Measurements from ENCODE around the gene RNF133. TPM values are rescaled to one million over a fixed set of nuclear protein-coding genes. Genes with fewer than 3 reads are reported as not detected.
A peak's percentile ranks its signal among the peaks of the same experiment; 100 is the strongest.
"Not testable (repeated sequence)": the region's sequence is repeated elsewhere in the genome, so short reads cannot be mapped to it uniquely, and the experiment has no call there.

Gene RNF133
- polyA plus RNA-seq, 4 donors, result 0.04 to 0.10 TPM; not detected in 2

- no peak overlapping the region for H3K27ac ChIP-seq (ENCODE audit: low read depth in 1 of 3, low read length in 2 of 3)
- WGBS, 3 donors, result 79 to 84% (median 81%) methylated on average over 8 of the region's 8 CpGs
- H3K9me3 ChIP-seq (ENCODE audit: control insufficient read depth in 2 of 2, insufficient read depth in 1 of 2, low read depth in 1 of 2, low read length in 1 of 2), result peaks cover 0 to 8% of the 10 kb centered on the region in 2 donors
- H3K36me3 ChIP-seq (ENCODE audit: control insufficient read depth in 3 of 3, insufficient read depth in 2 of 3, low read depth in 1 of 3, low read length in 3 of 3), result no peaks in the 10 kb centered on the region
- no peak overlapping the region for H3K4me3 ChIP-seq (ENCODE audit: low read depth in 1 of 3, low read length in 3 of 3)
- no peaks in the 10 kb centered on the region for H3K27me3 ChIP-seq (ENCODE audit: control insufficient read depth in 3 of 3, insufficient read depth in 3 of 3, low read length in 3 of 3)
- FAIRE-seq (no peak), DNase-seq (no peak)
- H3K4me1 ChIP-seq (ENCODE audit: control insufficient read depth in 3 of 3, insufficient read depth in 2 of 3, low read depth in 1 of 3, low read length in 2 of 3), result no peaks in the 10 kb centered on the region
These were observed 15.9 kb downstream of the RNF133 start for GRCh38 chr7:122682815-122683550.

- H3K27ac ChIP-seq (ENCODE audit: low read depth in 1 of 3, low read length in 2 of 3); H3K4me1 ChIP-seq (ENCODE audit: control insufficient read depth in 3 of 3, insufficient read depth in 2 of 3, low read depth in 1 of 3, low read length in 2 of 3); DNase-seq; FAIRE-seq; H3K4me3 ChIP-seq (ENCODE audit: low read depth in 1 of 3, low read length in 3 of 3); H3K27me3 ChIP-seq (ENCODE audit: control insufficient read depth in 3 of 3, insufficient read depth in 3 of 3, low read length in 3 of 3); H3K36me3 ChIP-seq (ENCODE audit: control insufficient read depth in 3 of 3, insufficient read depth in 2 of 3, low read depth in 1 of 3, low read length in 3 of 3): not testable (repeated sequence)
- 97 to 98% (median 98%) methylated on average over 16 of the region's 16 CpGs for WGBS, 3 donors
- H3K9me3 ChIP-seq (ENCODE audit: control insufficient read depth in 2 of 2, insufficient read depth in 1 of 2, low read depth in 1 of 2, low read length in 1 of 2), result peaks cover 0 to 10% of the 10 kb centered on the region in 2 donors
These were observed 17.7 kb downstream of the RNF133 start for GRCh38 chr7:122681186-122681585.

GRCh38 chr7:122679813-122680212 is 19.1 kb downstream of the RNF133 start:
- WGBS, 3 donors, result 10 to 58% (median 36%) methylated on average over 1 of the region's 1 CpG

GRCh38 chr7:122679269-122679709 is 19.6 kb downstream of the RNF133 start:
- H3K27ac ChIP-seq (ENCODE audit: low read depth in 1 of 3, low read length in 2 of 3), result peak overlapping the region; percentile 18 to 63 (median 55)
- WGBS, 3 donors, result 29 to 57% (median 34%) methylated on average over 9 of the region's 9 CpGs
- peaks cover 0 to 10% of the 10 kb centered on the region in 2 donors for H3K9me3 ChIP-seq (ENCODE audit: control insufficient read depth in 2 of 2, insufficient read depth in 1 of 2, low read depth in 1 of 2, low read length in 1 of 2)
- peak; percentile 59 to 80 for DNase-seq
- not testable (repeated sequence) for H3K27me3 ChIP-seq (ENCODE audit: control insufficient read depth in 3 of 3, insufficient read depth in 3 of 3, low read length in 3 of 3); H3K4me1 ChIP-seq (ENCODE audit: control insufficient read depth in 3 of 3, insufficient read depth in 2 of 3, low read depth in 1 of 3, low read length in 2 of 3); H3K4me3 ChIP-seq (ENCODE audit: low read depth in 1 of 3, low read length in 3 of 3); FAIRE-seq; H3K36me3 ChIP-seq (ENCODE audit: control insufficient read depth in 3 of 3, insufficient read depth in 2 of 3, low read depth in 1 of 3, low read length in 3 of 3)

More at GRCh38 chr7:122679813-122680212, 19.1 kb downstream of the RNF133 start:
- no peaks in the 10 kb centered on the region for H3K27me3 ChIP-seq (ENCODE audit: control insufficient read depth in 3 of 3, insufficient read depth in 3 of 3, low read length in 3 of 3)
- peaks cover 0 to 10% of the 10 kb centered on the region in 2 donors for H3K9me3 ChIP-seq (ENCODE audit: control insufficient read depth in 2 of 2, insufficient read depth in 1 of 2, low read depth in 1 of 2, low read length in 1 of 2)
- DNase-seq (peak; percentile 25 to 67), FAIRE-seq (no peak)
- H3K36me3 ChIP-seq (ENCODE audit: control insufficient read depth in 3 of 3, insufficient read depth in 2 of 3, low read depth in 1 of 3, low read length in 3 of 3), result no peaks in the 10 kb centered on the region
- no peak overlapping the region for H3K4me3 ChIP-seq (ENCODE audit: low read depth in 1 of 3, low read length in 3 of 3)
- no peaks in the 10 kb centered on the region for H3K4me1 ChIP-seq (ENCODE audit: control insufficient read depth in 3 of 3, insufficient read depth in 2 of 3, low read depth in 1 of 3, low read length in 2 of 3)
- peak overlapping the region; percentile 18 to 63 (median 55) for H3K27ac ChIP-seq (ENCODE audit: low read depth in 1 of 3, low read length in 2 of 3)

GRCh38 chr7:122677149-122677548 is 21.8 kb downstream of the RNF133 start:
- WGBS, 3 donors, result 53 to 100% (median 63%) methylated on average over 1 of the region's 1 CpG
- FAIRE-seq (no peak), DNase-seq (no peak)
- no peak overlapping the region for H3K4me3 ChIP-seq (ENCODE audit: low read depth in 1 of 3, low read length in 3 of 3)
- no peaks in the 10 kb centered on the region for H3K4me1 ChIP-seq (ENCODE audit: control insufficient read depth in 3 of 3, insufficient read depth in 2 of 3, low read depth in 1 of 3, low read length in 2 of 3)
- H3K9me3 ChIP-seq (ENCODE audit: control insufficient read depth in 2 of 2, insufficient read depth in 1 of 2, low read depth in 1 of 2, low read length in 1 of 2), result peaks cover 0 to 10% of the 10 kb centered on the region in 2 donors
- H3K36me3 ChIP-seq (ENCODE audit: control insufficient read depth in 3 of 3, insufficient read depth in 2 of 3, low read depth in 1 of 3, low read length in 3 of 3), result no peaks in the 10 kb centered on the region
- H3K27me3 ChIP-seq (ENCODE audit: control insufficient read depth in 3 of 3, insufficient read depth in 3 of 3, low read length in 3 of 3), result no peaks in the 10 kb centered on the region
- H3K27ac ChIP-seq (ENCODE audit: low read depth in 1 of 3, low read length in 2 of 3), result no peak overlapping the region

GRCh38 chr7:122676466-122676865 is 22.5 kb downstream of the RNF133 start:
- WGBS, 3 donors, result 82 to 85% (median 84%) methylated on average over 2 of the region's 2 CpGs
- peaks cover 0 to 10% of the 10 kb centered on the region in 2 donors for H3K9me3 ChIP-seq (ENCODE audit: control insufficient read depth in 2 of 2, insufficient read depth in 1 of 2, low read depth in 1 of 2, low read length in 1 of 2)
- no peaks in the 10 kb centered on the region for H3K27me3 ChIP-seq (ENCODE audit: control insufficient read depth in 3 of 3, insufficient read depth in 3 of 3, low read length in 3 of 3)
- no peak overlapping the region for H3K4me3 ChIP-seq (ENCODE audit: low read depth in 1 of 3, low read length in 3 of 3)
- H3K36me3 ChIP-seq (ENCODE audit: control insufficient read depth in 3 of 3, insufficient read depth in 2 of 3, low read depth in 1 of 3, low read length in 3 of 3), result no peaks in the 10 kb centered on the region
- FAIRE-seq (no peak), DNase-seq (no peak)
- H3K27ac ChIP-seq (ENCODE audit: low read depth in 1 of 3, low read length in 2 of 3), result no peak overlapping the region
- no peaks in the 10 kb centered on the region for H3K4me1 ChIP-seq (ENCODE audit: control insufficient read depth in 3 of 3, insufficient read depth in 2 of 3, low read depth in 1 of 3, low read length in 2 of 3)

- H3K9me3 ChIP-seq (ENCODE audit: control insufficient read depth in 2 of 2, insufficient read depth in 1 of 2, low read depth in 1 of 2, low read length in 1 of 2), result peaks cover 0 to 10% of the 10 kb centered on the region in 2 donors
- WGBS, 3 donors, result 86 to 95% (median 89%) methylated on average over 7 of the region's 7 CpGs
- no peaks in the 10 kb centered on the region for H3K36me3 ChIP-seq (ENCODE audit: control insufficient read depth in 3 of 3, insufficient read depth in 2 of 3, low read depth in 1 of 3, low read length in 3 of 3)
- no peaks in the 10 kb centered on the region for H3K4me1 ChIP-seq (ENCODE audit: control insufficient read depth in 3 of 3, insufficient read depth in 2 of 3, low read depth in 1 of 3, low read length in 2 of 3)
- no peak overlapping the region for H3K27ac ChIP-seq (ENCODE audit: low read depth in 1 of 3, low read length in 2 of 3)
- H3K4me3 ChIP-seq (ENCODE audit: low read depth in 1 of 3, low read length in 3 of 3), result no peak overlapping the region
- H3K27me3 ChIP-seq (ENCODE audit: control insufficient read depth in 3 of 3, insufficient read depth in 3 of 3, low read length in 3 of 3), result no peaks in the 10 kb centered on the region
- no peak for FAIRE-seq
- DNase-seq, result no peak
These were observed 23.3 kb downstream of the RNF133 start for GRCh38 chr7:122675621-122676020.

GRCh38 chr7:122675011-122675410 is 23.9 kb downstream of the RNF133 start:
- Histone ChIP-seq H3K9me3 (ENCODE audit: control insufficient read depth in 2 of 2, insufficient read depth in 1 of 2, low read depth in 1 of 2, low read length in 1 of 2) (peaks cover 0 to 8% of the 10 kb centered on the region in 2 donors), H3K4me1 (ENCODE audit: control insufficient read depth in 3 of 3, insufficient read depth in 2 of 3, low read depth in 1 of 3, low read length in 2 of 3) (no peaks in the 10 kb centered on the region), H3K4me3 (ENCODE audit: low read depth in 1 of 3, low read length in 3 of 3) (no peak overlapping the region), H3K36me3 (ENCODE audit: control insufficient read depth in 3 of 3, insufficient read depth in 2 of 3, low read depth in 1 of 3, low read length in 3 of 3) (no peaks in the 10 kb centered on the region), H3K27ac (ENCODE audit: low read depth in 1 of 3, low read length in 2 of 3) (no peak overlapping the region), H3K27me3 (ENCODE audit: control insufficient read depth in 3 of 3, insufficient read depth in 3 of 3, low read length in 3 of 3) (no peaks in the 10 kb centered on the region)
- FAIRE-seq (no peak), DNase-seq (no peak)
- 76 to 78% (median 77%) methylated on average over 7 of the region's 7 CpGs for WGBS, 3 donors

All from small intestine (tissue), 7 donors.